Germinal center (tissue), 1 donor: ENCODE data around the gene CYYR1.
"Not testable (repeated sequence)": the region's sequence is repeated elsewhere in the genome, so short reads cannot be mapped to it uniquely, and the experiment has no call there.

ENCODE experiments used
- DNase-seq: peaks from one replicate; pipeline ENCODE4 v3.0.0; 2012; ENCODE audit warnings: mixed read lengths, low spot score

Gene CYYR1

DNA sequence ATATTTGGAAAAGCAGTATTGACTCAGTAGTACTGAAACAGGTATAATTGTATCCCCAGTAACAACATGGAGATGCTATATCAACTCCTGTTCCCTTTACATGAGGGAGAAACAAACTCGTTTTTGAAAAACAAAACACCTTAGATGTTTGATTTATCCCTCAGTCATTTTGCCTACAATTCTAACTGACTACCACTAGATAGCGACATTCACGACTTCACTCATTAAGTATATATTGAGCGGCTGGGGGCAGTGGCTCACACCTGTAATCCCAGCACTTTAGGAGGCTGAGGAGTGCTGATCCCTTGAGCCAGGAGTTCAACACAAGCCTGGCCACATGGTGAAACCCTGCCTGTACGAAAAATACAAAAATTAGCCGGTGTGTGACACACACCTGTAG lies 83.3 kb downstream of the CYYR1 start:
- DNase-seq = no peak

DNA sequence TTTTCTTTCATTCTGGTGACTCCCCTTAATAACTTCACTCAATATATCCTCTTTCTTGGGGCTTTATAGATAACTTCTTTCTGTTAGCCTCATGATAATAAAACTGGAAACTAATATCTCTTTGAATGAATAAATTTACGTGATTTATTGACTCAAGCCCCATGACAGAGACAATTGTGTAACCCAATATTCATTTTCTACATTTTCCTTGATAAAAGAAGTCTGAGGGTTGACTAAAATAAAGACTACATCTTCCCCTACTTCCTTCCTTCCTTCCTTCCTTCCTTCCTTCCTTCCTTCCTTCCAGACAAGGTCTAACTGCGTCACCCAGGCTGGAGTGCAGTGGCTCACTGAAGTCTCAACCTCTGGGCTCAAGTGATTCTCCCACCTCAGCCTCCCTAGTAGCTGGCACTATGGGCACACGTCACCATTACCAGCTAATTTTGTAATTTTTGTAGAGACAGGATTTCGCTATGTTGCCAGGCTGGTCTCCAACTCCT lies 85.1 kb downstream of the CYYR1 start:
- no peak for DNase-seq

DNA sequence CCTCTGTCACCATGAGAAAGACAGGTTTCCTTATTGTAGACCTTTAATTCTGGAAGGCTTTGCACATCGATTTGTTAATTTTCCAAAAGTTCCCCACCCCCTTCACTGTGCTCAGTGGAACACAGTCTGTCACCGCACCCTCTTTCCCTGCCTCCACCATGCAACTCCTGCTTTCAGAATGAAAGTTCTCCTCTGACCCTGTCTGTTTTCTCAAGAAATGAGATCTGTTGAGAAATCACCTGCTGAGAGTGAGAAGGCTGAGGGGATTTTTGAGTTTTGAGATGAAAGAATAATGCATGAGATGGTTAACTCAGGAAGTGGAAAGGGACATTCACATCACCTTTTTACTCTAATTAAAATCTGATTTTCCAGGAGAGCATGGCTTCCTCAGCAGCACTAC lies 99.6 kb downstream of the CYYR1 start:
- DNase-seq = no peak

DNA sequence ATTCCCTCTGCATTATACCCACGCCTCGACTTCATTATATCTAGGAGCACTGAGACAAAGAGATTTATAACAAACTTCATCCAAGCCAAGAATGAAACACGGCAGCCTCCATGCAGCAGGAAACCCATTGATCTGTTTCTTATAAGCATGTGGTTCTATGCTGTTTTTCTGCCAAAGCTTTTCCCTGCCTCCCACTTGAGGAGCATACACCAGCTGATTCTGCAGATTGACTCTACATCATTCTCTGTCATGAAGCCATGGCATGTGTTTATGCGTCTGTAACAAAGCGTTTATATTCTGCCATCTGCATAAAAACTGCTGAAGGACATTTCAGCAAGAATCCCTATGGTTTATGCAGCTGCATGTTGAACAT lies 102.0 kb downstream of the CYYR1 start:
- DNase-seq = no peak

DNA sequence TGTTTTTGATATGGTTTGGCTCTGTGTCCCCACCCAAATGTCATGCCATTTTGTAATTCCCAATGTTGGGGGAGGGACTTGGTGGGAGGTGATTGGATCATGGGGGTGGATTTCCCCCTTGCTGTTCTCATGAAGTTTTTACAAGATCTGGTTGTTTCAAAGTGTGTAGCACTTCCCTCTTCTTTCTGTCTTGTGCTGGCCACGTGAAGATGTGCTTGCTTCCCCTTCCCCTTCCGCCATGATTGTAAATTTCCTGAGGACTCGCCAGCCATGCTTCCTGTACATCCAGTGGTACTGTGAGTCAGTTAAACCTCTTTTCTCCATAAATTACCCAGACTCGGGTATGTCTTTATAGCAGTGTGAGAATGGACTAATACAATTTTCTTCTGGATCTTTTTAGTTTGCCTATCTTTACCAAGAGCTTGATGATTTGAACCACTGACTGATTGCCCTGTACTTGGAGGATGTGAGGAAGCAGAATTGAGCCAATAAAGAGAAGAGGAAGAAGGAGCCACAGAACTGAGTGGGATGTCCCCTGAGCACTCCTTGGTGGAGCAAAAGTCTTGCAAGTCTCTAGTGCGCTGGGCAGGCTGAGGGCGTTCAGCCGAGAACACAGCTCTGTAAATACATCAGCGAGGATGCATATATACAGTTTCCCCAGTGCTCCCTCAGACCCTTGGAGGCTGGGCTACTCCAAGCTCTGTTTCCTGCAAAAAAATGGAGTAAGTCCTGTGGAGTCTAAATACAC lies 102.6 kb downstream of the CYYR1 start:
- no peak for DNase-seq

DNA sequence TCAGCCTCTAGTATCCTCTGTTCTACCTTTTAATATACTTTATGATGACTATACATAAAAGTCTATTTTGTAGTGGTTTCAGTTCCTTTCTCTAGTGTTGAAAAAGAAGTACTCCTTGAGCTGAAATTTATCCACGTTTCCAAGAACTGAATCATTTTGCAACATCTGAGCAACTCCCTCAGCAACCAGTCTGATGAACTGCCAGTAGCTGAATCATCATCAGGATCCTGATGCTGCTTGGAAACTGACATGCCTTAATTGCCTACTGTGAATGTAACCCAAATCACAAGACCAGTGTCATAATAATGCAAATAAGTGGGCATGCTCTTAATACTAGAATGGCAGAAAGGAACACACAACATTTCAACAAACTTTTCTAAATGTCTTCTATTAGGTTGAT lies 103.3 kb downstream of the CYYR1 start:
- no peak for DNase-seq

DNA sequence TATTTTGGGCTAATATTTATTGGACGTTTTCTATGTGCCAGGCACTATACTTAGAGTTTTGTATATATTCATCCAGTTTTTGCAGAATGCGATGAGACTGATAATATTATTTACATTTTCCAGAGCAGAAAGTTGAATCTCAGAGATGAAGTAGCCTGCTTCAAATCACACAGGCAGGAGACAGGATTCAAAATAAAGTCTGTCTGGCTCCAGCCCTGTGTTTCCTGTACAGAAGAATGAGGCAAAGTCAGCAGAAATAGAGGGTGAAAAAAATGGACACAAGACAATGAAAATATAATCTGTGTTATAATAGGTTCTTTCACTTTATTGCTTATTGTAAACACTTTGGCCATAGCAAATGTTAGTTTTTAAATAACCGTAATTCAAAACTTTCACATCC lies 107.2 kb downstream of the CYYR1 start:
- DNase-seq = no peak

DNA sequence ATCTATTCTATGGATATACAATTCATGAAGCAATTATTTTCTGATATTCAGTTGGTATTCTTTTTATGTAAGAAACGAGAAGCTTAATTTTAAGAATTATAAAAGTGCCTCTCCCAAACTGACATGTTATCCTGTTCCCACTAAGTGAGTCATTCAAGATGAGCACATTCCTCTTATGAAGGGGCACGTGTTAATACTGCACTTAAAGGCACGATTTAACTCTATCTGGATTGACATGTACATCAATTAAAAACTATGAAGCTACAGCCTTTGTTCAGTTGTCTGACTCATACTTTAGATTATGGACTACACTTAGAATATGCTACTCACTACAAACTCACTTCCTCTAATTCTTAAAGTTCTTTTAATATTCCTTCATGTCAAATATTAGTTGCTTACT lies 111.6 kb downstream of the CYYR1 start:
- no peak for DNase-seq

DNA sequence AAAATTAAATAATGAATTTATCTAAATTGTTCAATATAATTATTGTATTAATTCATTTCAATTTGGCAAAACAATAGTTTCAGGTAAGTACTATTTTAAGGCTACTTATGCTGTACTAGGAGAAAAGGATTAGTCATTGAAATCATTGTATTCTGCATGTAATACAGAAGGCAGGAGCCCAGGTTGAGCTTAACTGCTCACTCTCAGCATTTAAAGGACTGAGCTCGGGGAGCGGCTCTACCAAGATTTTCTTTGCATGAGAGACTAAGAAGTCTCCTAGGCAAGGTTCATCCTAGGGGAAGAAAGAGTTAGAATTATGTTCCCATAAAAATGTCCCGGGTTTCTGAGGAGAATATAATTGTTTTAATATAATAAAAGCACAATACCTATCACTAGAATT lies 112.5 kb downstream of the CYYR1 start:
- no peak for DNase-seq

DNA sequence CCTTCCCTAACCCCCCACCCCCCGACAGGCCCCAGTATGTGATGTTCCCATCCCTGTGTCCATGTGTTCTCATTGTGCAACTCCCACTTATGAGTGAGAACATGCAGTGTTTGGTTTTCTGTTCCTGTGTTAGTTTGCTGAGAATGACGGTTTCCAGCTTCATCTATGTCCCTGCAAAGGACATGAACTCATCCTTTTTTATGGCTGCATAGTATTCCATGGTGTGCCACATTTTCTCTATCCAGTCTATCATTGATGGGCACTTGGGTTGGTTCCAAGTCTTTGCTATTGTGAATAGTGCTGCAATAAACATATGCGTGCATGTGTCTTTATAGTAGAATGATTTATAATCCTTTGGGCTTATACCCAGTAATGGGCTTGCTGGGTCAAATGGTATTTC lies 114.2 kb downstream of the CYYR1 start:
- DNase-seq = not testable (repeated sequence)

DNA sequence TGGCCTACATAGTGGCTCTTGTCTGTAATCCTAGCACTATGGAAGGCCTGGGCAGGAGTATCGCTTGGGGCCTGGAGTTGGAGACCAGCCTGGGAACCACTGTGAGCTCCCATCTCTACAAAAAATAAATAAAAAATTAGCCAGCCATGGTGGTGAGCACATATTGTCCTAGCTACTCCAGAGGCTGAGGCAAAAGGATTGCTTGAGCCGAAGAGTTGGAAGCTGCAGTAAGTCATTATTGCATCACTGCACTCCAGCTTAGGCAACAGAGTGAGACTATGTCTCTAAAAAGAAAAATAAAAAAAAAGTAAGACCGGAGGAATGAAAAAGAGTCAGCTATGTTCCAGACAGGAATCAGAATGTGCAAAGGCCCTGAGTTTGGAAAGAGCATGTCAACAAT lies 115.3 kb downstream of the CYYR1 start:
- DNase-seq = no peak

DNA sequence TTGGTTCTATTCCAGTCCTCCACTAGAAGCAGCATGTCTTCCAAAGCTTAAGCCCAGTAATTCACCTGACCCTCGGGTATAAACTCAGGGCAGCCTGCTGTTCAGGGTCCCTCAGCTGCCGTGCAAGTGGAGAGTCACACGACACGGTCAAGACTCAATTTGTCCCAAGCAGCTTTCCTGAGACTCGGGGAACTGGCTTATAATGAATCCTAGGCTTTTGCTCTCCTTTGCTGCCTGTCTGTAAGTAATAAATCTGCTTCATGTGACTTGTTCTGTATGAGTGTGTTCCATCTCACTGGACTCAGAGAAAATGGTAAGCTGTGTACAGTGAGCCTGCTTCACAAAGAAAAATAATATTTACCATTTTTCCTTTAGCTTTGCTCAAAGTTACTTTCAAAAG lies 119.8 kb downstream of the CYYR1 start:
- DNase-seq = no peak

DNA sequence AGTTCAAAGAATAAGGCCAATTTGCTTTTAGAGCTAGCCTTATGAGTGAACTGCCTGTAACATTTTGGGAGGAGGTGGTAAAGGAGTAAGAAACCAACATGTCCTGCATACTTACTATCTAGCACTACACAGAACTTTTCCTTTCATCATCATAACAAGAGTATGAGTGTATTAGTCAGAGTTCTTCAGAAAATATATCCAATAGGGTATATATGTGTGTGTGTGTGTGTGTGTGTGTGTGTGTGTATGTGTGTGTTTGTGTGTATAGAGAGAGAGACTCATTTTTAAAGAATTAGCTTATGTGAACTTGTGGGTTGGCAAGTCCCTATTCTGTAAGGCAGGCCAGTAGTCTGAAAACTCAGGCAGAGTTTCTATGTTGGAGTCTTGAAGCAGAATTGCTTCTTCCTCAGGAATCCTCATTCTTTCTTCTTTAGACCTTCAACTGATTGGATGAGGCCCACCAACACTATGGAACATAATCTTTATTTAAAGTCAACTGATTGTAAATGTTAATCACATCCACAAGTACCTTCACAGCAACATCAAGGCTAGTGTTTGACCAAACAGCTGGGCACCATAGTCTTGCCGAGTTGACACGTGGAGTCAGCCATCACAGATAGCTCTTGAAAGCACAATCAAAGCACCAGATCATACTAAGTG lies 121.9 kb downstream of the CYYR1 start:
- no peak for DNase-seq

DNA sequence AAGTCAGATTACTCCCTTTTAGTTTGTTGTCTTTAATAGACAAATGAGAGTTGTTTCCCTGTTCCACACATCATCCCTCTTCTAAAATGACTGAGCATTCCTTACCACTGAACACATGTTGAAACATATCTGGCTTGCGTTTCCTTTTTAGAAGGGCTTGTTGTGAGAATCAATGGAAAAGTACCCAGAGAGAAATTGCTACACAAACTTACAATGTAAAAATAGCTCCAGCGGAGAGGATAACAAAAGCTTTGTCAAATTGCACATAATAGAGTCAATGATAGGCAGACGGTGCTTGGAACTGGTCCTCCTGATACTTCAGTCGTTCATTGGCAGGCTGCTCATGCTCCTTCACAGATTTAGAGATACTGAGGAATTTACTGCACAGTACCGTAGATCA lies 123.9 kb downstream of the CYYR1 start:
- DNase-seq = no peak

DNA sequence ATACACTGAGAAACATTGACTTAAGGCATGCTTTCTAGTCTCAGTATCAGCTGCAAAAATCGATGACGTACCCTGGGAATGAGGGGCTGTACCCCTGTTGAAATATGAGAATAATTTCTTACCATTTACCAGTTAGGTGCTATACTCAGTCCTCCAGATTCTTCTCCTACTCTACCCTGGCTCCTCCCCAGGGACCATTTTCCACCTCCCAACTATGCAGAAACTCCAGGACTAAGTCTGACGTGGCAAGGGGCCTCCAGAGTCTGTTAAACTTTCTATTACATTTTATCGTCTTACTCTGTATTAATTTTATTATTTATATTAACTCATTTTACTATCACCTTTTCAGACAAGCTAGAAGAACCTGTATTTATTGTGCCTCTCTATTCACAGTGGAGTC lies 124.3 kb downstream of the CYYR1 start:
- DNase-seq = no peak

DNA sequence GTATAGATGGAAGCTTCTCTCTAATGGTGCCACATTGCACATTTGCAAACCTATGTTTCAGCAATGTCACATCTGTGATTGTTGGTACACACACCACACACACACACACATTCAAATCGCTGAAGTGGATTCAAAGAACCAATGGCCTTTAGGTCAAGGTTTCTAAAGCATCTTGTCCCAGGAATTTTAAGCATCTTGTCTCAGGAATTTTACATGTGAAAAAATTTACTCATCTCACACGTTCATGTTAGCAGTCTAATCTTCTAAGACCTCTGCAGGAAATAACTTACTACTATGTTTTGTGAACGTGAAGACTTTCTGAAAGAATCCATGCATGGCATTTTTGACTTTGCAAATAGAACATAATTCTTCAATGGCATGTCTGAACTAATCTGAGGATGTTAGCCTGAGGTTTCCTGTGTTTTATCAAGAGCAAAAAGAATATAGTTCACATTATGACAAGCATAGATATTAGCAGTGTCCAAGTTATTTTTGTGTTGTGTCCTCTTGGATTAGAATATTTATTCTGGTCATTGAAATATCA lies 125.1 kb downstream of the CYYR1 start:
- DNase-seq = no peak

DNA sequence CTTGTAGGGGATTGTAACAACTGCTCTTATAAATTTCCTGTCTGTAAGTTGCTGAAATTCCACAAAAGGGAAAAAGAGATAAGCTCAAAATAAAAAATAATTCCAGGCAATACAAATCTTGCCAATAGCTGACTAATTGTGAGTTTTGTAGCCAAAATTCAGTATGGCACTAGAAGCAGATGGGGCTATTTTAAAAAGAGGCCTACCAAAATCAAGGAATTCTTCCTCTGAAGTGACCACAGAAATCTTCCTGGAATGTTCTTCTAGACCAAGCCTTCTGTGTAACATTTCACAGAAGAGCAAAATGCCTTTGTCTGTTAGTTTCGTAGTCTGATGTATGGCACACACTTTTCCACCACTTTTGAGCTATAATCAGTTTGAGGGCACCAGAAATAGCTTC lies 127.6 kb downstream of the CYYR1 start:
- DNase-seq = no peak

DNA sequence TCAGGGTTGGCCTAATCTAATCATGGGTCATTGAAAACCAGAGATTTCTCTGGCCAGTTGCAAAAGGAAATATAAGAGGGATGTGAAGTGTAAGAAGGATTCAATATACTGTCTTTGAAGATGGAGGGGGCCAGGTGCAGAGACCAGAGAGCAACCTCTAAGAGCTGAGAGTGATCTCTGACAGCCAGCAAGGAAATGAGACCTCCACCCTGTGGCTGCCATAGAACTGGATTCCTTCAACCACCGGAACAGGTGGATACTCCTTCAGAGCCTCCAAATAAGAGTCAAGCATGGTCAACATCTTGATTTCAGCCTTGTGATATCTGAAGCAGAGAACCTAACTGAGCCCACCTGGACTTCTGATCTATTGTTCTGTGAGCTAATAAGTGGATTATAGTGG lies 128.4 kb downstream of the CYYR1 start:
- DNase-seq = no peak

DNA sequence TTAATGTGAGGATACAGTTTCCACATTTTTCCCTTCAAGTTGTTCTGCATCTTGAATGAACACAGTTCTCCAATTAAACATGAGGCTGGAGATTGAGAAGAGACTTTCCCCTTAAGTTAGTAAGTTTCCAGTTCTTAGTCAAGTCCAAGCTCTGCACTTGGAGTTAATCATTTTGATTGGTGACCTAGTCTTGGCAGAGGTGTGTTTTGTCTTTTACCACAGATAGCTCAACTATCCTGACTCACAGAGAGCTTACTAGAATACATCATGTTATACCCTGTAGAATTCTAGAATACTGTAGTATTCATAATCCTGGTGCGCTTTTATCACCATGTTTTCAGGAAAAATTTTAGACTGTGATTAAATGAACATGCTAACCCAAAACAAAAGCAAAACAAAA lies 129.2 kb downstream of the CYYR1 start:
- no peak for DNase-seq

DNA sequence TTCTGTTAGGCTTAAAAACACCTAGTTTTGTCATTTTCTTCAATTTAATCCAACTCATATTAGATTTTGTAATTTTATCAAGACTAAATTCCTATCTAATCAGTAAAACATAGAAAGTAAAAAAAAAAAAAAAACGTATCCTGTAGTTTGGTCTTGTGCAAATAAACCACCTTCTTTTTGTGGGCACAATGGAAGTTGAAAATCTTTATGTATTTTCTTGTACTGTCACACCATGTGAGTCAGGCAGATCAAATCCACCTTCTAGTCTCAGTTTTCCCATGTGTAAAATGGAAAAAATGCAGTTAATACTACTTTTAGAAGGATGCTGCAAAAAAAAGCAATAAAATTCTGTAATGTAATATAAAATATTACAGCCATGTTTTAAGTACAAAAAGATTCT lies 129.8 kb downstream of the CYYR1 start:
- no peak for DNase-seq

DNA sequence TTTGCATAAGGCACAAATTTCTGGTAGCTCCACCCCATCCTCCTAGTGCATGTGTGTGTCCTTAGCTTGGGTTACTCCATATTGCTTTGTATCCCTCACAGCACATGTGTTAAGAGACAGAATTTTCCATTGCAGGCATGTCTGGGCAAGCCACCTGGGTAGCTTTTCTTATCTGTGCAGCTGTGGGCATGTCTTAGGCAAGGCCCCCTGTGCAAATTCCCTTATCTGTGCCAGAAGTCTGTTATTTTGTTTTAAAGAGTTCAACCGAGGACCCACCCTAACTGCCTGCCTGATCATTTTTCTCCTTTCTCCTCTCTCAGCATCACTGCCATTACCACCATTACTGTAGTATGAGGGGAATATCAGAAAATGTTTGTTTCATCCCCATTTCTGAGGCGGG lies 131.9 kb downstream of the CYYR1 start:
- no peak for DNase-seq

DNA sequence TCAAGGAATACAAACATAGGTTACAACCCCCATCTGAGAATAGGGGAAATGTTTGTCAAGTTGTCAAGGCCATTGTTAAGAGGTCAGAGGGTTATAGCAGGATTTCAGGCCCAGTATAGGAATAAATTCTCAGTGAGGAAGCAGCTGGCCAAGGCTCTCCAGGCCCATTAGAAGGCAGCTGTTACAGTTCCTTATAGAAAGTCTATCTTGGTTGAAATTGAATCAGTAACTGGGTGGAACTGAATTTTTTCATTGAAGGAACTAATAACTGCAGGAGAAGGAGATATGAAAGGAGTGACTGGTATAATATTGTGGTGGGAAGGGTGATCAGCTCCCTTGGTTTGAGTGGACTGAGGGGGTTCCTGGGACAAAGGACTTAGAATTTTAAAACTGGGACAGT lies 134.1 kb downstream of the CYYR1 start:
- DNase-seq = no peak

DNA sequence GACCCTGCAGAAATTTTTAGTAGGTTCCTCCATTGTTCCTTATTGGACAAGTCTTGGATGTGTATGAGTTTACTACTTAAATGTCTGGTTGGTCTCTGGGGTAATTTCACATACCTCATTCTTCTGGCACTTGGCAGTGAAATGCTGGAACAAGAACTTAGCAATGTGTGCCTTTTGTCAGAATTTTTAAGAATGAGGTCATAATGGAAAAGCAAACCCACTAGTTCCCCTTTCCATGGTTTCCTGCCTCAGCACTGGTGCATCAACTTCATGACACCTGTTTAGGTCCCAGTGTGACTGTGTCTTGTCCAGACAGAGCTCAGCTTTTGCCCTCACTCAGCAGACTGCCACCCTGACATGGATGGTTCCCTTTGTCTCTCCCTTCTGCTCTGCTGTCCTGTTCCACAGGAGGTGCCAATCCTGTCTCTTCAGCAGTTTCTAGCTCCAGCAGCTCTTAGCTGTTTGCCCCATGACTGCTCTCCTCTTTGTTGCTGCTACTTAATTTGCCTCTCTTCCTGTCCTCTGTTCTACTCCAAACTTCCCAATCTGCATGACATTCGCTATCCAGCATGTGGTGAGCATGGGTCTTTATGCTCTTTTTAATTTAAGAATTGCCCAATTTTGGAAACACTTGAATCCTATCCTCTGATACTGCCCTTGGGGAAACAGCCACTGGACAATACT lies 135.6 kb downstream of the CYYR1 start:
- no peak for DNase-seq
